ENCODE results near the gene FMO3. TPM values are rescaled to one million over a fixed set of nuclear protein-coding genes. Genes with fewer than 3 reads are reported as not detected.

FMO3 gene
- total and polyA plus RNA-seq, 2 of the 4 experiments (the other 2 are of a cell fraction) = under 0.01 to 0.10 TPM

DNA sequence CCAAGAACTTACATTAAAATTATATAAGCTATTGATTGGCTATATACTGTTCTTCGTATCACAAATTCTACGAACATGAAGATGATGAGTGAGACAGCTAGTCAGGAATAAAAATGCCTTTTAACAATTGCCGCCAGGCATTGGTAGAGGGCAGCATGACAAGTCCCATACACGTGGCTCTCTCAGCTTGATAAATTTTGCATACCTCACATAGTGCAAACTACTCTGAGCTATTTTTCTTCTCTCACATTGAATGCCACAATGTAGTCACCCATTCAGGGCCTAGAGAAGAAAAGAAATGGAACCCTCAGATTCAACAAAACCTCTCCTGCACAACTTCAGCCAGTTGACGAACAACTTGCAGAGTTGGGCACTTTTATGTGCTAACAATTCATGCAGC, 67.4 kb downstream of the FMO3 start:
- H2BK5ac ChIP-seq (ENCODE audit: low read depth, low read length, poor library complexity, severe bottlenecking) = no peak overlapping the region
- no peak overlapping the region for H3K14ac ChIP-seq (replicated peaks; ENCODE audit: low read depth, low read length)
- peak overlapping the region; percentile 59 for H3K18ac ChIP-seq (ENCODE audit: low read depth, low read length)
- no peak overlapping the region for H3K56ac ChIP-seq (ENCODE audit: extremely low read depth, insufficient read depth, low read length)
- in situ Hi-C loops (cut with MboI; ENCODE audit: low sequenced_read_pairs) = no loop called here
- H3K4me2 ChIP-seq (ENCODE audit: low read depth, low read length) = no peak overlapping the region
- intact Hi-C loops (cut with micrococcal nuclease) = no loop called here
- DNase-seq (no peak), ATAC-seq (ENCODE audit: low read depth) (no peak)
- no peaks in the 10 kb centered on the region for H3K27me3 ChIP-seq (ENCODE audit: control insufficient read depth, insufficient read depth, low read length)
- H2BK120ac ChIP-seq (ENCODE audit: low read depth, low read length) = no peak overlapping the region
- POLR2A ChIA-PET (ENCODE audit: unreplicated experiment) = no interaction called here
- H2AK5ac ChIP-seq (ENCODE audit: low read depth, low read length) = no peak overlapping the region
- H3K4me3 ChIP-seq (ENCODE audit: insufficient read depth, low read depth, low read length) = no peak overlapping the region
- no peak overlapping the region for H2BK20ac ChIP-seq (ENCODE audit: low read depth, low read length)
- H3K9me3 ChIP-seq (ENCODE audit: control insufficient read depth, insufficient read depth, low read length) = no peaks in the 10 kb centered on the region; the same call in 1 of the 2 replicates
- no peak overlapping the region for H2AK9ac ChIP-seq (replicated peaks; ENCODE audit: low read depth, low read length, poor library complexity)
- no TSS peak for BruUV-seq (replicated peaks)
- no peaks in the 10 kb centered on the region for H3K9me1 ChIP-seq (ENCODE audit: insufficient read depth, low read length)
- H4K20me1 ChIP-seq (ENCODE audit: insufficient read depth, low read length) = no peaks in the 10 kb centered on the region
- H3K4me1 ChIP-seq (ENCODE audit: control insufficient read depth, insufficient read depth, low read length) = peaks cover 8% of the 10 kb centered on the region; the same call in 1 of the 2 replicates
- no peak overlapping the region for H3K9ac ChIP-seq (ENCODE audit: low read depth, low read length)
- no peak overlapping the region for H2AFZ ChIP-seq (replicated peaks; ENCODE audit: low read length, poor library complexity)
- no peak overlapping the region for H3K27ac ChIP-seq (ENCODE audit: insufficient read depth, low read length)
- TF ChIP-seq ELK1 (IDR thresholded peaks at IDR 0.05; ENCODE audit: borderline replicate concordance, low read depth, low read length) (no peak), BHLHE40 (IDR thresholded peaks at IDR 0.05; ENCODE audit: low read depth, low read length) (no peak), SMC3 (IDR thresholded peaks at IDR 0.05; ENCODE audit: low read depth, low read length) (no peak), NFE2L2 (IDR thresholded peaks at IDR 0.05; ENCODE audit: low read depth, low read length) (no peak), RAD21 (IDR thresholded peaks at IDR 0.05; ENCODE audit: low read length) (no peak), CHD1 (IDR thresholded peaks at IDR 0.05; ENCODE audit: low read depth, low read length) (no peak), FOS (IDR thresholded peaks at IDR 0.05; ENCODE audit: low read depth, low read length) (no peak), MAFK (IDR thresholded peaks at IDR 0.05; ENCODE audit: low read depth, low read length) (no peak), MAZ (IDR thresholded peaks at IDR 0.05; ENCODE audit: borderline replicate concordance, low read depth, low read length) (no peak)
- TF ChIP-seq, protein P1, sequence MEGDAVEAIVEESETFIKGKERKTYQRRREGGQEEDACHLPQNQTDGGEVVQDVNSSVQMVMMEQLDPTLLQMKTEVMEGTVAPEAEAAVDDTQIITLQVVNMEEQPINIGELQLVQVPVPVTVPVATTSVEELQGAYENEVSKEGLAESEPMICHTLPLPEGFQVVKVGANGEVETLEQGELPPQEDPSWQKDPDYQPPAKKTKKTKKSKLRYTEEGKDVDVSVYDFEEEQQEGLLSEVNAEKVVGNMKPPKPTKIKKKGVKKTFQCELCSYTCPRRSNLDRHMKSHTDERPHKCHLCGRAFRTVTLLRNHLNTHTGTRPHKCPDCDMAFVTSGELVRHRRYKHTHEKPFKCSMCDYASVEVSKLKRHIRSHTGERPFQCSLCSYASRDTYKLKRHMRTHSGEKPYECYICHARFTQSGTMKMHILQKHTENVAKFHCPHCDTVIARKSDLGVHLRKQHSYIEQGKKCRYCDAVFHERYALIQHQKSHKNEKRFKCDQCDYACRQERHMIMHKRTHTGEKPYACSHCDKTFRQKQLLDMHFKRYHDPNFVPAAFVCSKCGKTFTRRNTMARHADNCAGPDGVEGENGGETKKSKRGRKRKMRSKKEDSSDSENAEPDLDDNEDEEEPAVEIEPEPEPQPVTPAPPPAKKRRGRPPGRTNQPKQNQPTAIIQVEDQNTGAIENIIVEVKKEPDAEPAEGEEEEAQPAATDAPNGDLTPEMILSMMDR (conservative IDR thresholded peaks at IDR 0.05; ENCODE audit: low read depth, low read length) = no peak
- H3K36me3 ChIP-seq (ENCODE audit: control insufficient read depth, insufficient read depth, low read length) = no peaks in the 10 kb centered on the region
- no peak overlapping the region for H4K91ac ChIP-seq (ENCODE audit: insufficient read depth, low read depth, low read length)
- WGBS, 2 experiments (ENCODE audit: extremely low coverage in 2 of 2, insufficient read length in 1 of 2) = no CpG with 5 or more reads among the region's 5 CpGs
- no peaks in the 10 kb centered on the region for H3K79me1 ChIP-seq (ENCODE audit: low read depth in 1 of 2, low read length in 2 of 2)
- CTCF ChIA-PET = interaction anchor here (0.6 to 0.9 kb wide), 2 partner anchors 16 to 31 kb away, joined by 4 read pairs; no protein-coding TSS in a partner anchor
- no peak overlapping the region for H3K23ac ChIP-seq (ENCODE audit: low read depth, low read length)
- H4K8ac ChIP-seq (ENCODE audit: low read depth in 2 of 2, low read length in 2 of 2) = no peak overlapping the region
- dilution Hi-C loops (cut with HindIII; ENCODE audit: low sequenced_read_pairs, unreplicated experiment) = no loop called here
- no peak overlapping the region for H3K4ac ChIP-seq (ENCODE audit: low read depth, low read length)
- H4K5ac ChIP-seq (ENCODE audit: low read depth, low read length) = no peak overlapping the region
- no peak overlapping the region for H2BK15ac ChIP-seq (ENCODE audit: low read depth, low read length)
